NT2/D1 (cell line): ENCODE results near the gene AASS.
"Not testable (repeated sequence)": the region's sequence is repeated elsewhere in the genome, so short reads cannot be mapped to it uniquely, and the experiment has no call there.

Experiments used
- DNase-seq: peaks from one replicate; pipeline ENCODE4 v3.0.0-alpha.2; 2011; ENCODE audit warnings: low read depth, low spot score
- H3K27me3 ChIP-seq: 2 replicates; pipeline ENCODE4 v1.6.0; 2011; ENCODE audit warnings: mild to moderate bottlenecking; ENCODE audit not compliant: insufficient read length, insufficient read depth
- H3K36me3 ChIP-seq: 2 replicates; pipeline ENCODE4 v1.6.1; 2011; ENCODE audit warnings: mild to moderate bottlenecking, low read length, mixed read lengths; ENCODE audit not compliant: insufficient read depth, insufficient read length
- H3K4me1 ChIP-seq: 2 replicates; pipeline ENCODE4 v1.5.1; 2011; ENCODE audit not compliant: insufficient read depth, insufficient read length
- H3K4me3 ChIP-seq: 2 replicates; pipeline ENCODE4 v1.5.1; 2011; ENCODE audit warnings: low read depth; ENCODE audit not compliant: insufficient read length
- H3K9ac ChIP-seq: 2 replicates; pipeline ENCODE4 v1.6.0; 2011; ENCODE audit warnings: low read depth; ENCODE audit not compliant: insufficient read length
- H3K9me3 ChIP-seq: 2 replicates; pipeline ENCODE4 v1.5.1; 2011; ENCODE audit warnings: mild to moderate bottlenecking, low read length; ENCODE audit not compliant: insufficient read depth
- SUZ12 ChIP-seq: IDR thresholded peaks from 2 replicates; pipeline ENCODE4 v1.6.1; 2011; ENCODE audit not compliant: insufficient read length, insufficient read depth; ENCODE audit errors: extremely low read depth
- YY1 ChIP-seq: IDR thresholded peaks from 2 replicates; pipeline ENCODE4 v1.6.1; 2011; ENCODE audit not compliant: insufficient read length, insufficient read depth
- ZNF274 ChIP-seq: IDR thresholded peaks from 2 replicates; pipeline ENCODE4 v1.6.1; 2011; ENCODE audit warnings: mild to moderate bottlenecking, low read depth, low read length

Gene AASS

GRCh38 chr7:122137251-122138077 is 6.6 kb downstream of the AASS start:
- no peaks in the 10 kb centered on the region for H3K36me3 ChIP-seq

GRCh38 chr7:122136639-122137245 is 7.3 kb downstream of the AASS start:
- Histone ChIP-seq H3K4me3 (no peak overlapping the region), H3K36me3 (no peaks in the 10 kb centered on the region), H3K9me3 (no peaks in the 10 kb centered on the region), H3K27me3 (no peaks in the 10 kb centered on the region), H3K4me1 (no peaks in the 10 kb centered on the region), H3K9ac (no peak overlapping the region)
- no peak for DNase-seq
- TF ChIP-seq SUZ12 (no peak), ZNF274 (no peak), YY1 (no peak)

More at GRCh38 chr7:122137251-122138077, 6.6 kb downstream of the AASS start:
- H3K4me1 ChIP-seq: no peaks in the 10 kb centered on the region
- no peak for DNase-seq
- no peak overlapping the region for H3K9ac ChIP-seq
- H3K4me3 ChIP-seq: no peak overlapping the region
- H3K27me3 ChIP-seq: no peaks in the 10 kb centered on the region
- H3K9me3 ChIP-seq: no peaks in the 10 kb centered on the region
- TF ChIP-seq YY1: no peak
- TF ChIP-seq ZNF274: no peak
- no peak for TF ChIP-seq SUZ12

DNA sequence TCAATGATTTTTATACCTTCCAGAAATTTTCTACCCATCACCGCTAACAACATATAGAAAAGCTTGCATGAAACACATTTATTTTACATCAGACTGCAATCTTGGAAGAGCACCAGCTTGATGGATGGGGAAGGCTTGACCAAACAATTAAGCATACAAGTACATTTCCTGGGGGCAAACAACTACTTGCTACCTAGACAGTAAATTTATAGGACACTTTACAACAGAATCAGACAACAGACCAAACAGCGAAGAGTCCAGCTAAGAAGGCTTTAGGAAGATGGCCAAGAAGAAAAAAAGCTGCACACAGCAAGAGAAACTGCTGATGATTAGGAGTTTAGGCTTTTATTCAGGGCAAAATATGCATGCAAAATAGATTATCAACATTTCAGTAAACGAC is 8.0 kb downstream of the AASS start:
- Histone ChIP-seq H3K27me3 (no peaks in the 10 kb centered on the region), H3K9ac (no peak overlapping the region), H3K9me3 (no peaks in the 10 kb centered on the region), H3K4me1 (no peaks in the 10 kb centered on the region), H3K4me3 (no peak overlapping the region), H3K36me3 (no peaks in the 10 kb centered on the region)
- TF ChIP-seq ZNF274: no peak
- no peak for TF ChIP-seq YY1
- TF ChIP-seq SUZ12: no peak
- DNase-seq: no peak

DNA sequence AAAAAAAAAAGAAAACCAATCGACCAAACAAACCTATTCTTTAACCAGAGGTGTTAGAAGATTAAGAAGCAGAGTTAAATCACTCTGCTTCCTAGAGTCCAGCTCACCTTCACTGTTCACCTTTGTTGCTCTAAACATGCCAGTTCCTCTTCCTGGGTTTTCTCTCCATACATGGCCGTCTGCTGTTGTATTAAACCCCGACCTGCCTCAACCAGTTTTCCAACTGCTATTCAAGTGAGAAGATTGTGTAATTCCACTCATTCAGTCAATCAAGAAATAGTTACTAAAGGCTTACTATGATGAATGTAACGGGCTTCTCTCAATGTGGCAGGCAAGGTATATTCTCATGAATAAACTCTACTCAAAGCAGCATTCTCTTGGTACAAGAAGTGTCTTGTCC is 8.8 kb downstream of the AASS start:
- Histone ChIP-seq H3K36me3 (no peaks in the 10 kb centered on the region), H3K9ac (no peak overlapping the region), H3K27me3 (no peaks in the 10 kb centered on the region), H3K9me3 (no peaks in the 10 kb centered on the region), H3K4me3 (no peak overlapping the region), H3K4me1 (no peaks in the 10 kb centered on the region)
- no peak for TF ChIP-seq YY1
- no peak for TF ChIP-seq SUZ12
- no peak for TF ChIP-seq ZNF274
- no peak for DNase-seq

DNA sequence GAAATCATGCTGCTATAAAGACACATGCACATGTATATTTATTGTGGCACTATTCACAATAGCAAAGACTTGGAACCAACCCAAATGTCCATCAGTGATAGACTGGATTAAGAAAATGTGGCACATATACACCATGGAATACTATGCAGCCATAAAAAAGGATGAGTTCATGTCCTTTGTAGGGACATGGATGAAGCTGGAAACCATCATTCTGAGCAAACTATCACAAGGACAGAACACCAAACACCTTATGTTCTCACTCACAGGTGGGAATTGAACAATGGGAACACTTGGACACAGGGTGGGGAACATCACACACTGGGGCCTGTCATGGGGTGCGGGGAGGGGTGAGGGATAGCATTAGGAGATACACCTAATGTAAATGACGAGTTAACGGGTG is 9.3 kb downstream of the AASS start:
- not testable (repeated sequence) for H3K36me3 ChIP-seq, H3K9me3 ChIP-seq, DNase-seq, H3K4me1 ChIP-seq, H3K27me3 ChIP-seq, H3K4me3 ChIP-seq, H3K9ac ChIP-seq

DNA sequence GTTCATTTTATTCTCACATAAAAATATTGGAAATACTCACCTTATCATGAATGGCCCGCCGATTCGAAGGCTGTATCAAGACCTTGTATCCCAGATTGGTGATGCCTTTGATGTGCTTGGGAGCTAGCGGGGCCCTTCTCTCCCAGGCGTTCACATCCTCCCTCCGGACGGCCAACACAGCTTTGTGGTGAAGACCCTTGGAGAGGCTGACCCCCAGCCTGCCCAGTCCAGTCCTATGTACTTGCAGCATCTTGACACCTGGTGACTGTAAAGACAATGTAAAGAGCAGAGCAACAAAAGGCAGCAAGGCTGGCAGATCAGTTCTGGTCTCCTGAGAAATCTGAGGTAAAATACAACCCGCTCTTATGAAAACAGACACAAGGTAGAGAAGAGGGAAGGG is 10.6 kb downstream of the AASS start:
- TF ChIP-seq YY1: no peak
- no peak for TF ChIP-seq SUZ12
- no peak for TF ChIP-seq ZNF274
- Histone ChIP-seq H3K9ac (no peak overlapping the region), H3K4me1 (no peaks in the 10 kb centered on the region), H3K27me3 (no peaks in the 10 kb centered on the region), H3K36me3 (no peaks in the 10 kb centered on the region), H3K4me3 (no peak overlapping the region), H3K9me3 (no peaks in the 10 kb centered on the region)
- no peak for DNase-seq

GRCh38 chr7:122132341-122132740 is 11.7 kb downstream of the AASS start:
- Histone ChIP-seq H3K4me1 (no peaks in the 10 kb centered on the region), H3K27me3 (no peaks in the 10 kb centered on the region), H3K4me3 (no peak overlapping the region), H3K9me3 (no peaks in the 10 kb centered on the region), H3K36me3 (no peaks in the 10 kb centered on the region), H3K9ac (no peak overlapping the region)
- TF ChIP-seq YY1 (no peak), ZNF274 (no peak), SUZ12 (no peak)
- no peak for DNase-seq

- Histone ChIP-seq H3K4me1 (no peaks in the 10 kb centered on the region), H3K4me3 (no peak overlapping the region), H3K9ac (no peak overlapping the region), H3K27me3 (no peaks in the 10 kb centered on the region), H3K9me3 (no peaks in the 10 kb centered on the region), H3K36me3 (peaks cover 23% of the 10 kb centered on the region)
- DNase-seq: no peak
- TF ChIP-seq ZNF274 (no peak), YY1 (no peak), SUZ12 (no peak)
Measured at GRCh38 chr7:122123746-122124145, 20.3 kb downstream of the AASS start.
